H9 (cell line): ENCODE measurements around the gene PTP4A1. TPM values are rescaled to one million over a fixed set of nuclear protein-coding genes. Genes with fewer than 3 reads are reported as not detected.

Source experiments
- DNase-seq: peaks from one replicate; pipeline ENCODE4 v3.0.0-alpha.2; 2017
- H2AFZ ChIP-seq: one replicate; pipeline ENCODE4 v1.6.1; 2013; ENCODE audit warnings: mild to moderate bottlenecking, low read length, control low read depth, moderate library complexity
- H2AK5ac ChIP-seq: 2 replicates; pipeline ENCODE4 v1.6.1; 2013; ENCODE audit warnings: low read length, control low read depth, mixed read lengths; ENCODE audit not compliant: insufficient read length
- H2BK120ac ChIP-seq: one replicate; pipeline ENCODE4 v1.6.1; 2013; ENCODE audit warnings: low read depth, mild to moderate bottlenecking, low read length, control low read depth, inconsistent platforms; ENCODE audit not compliant: poor library complexity, severe bottlenecking
- H2BK12ac ChIP-seq: 2 replicates; pipeline ENCODE4 v1.6.1; 2013; ENCODE audit warnings: low read length, control low read depth, mixed read lengths, low read depth; ENCODE audit not compliant: insufficient read length
- H2BK15ac ChIP-seq: 2 replicates; pipeline ENCODE4 v1.6.1; 2013; ENCODE audit warnings: low read depth, low read length, control low read depth
- H2BK20ac ChIP-seq: one replicate; pipeline ENCODE4 v1.6.1; 2013; ENCODE audit warnings: low read depth, mild to moderate bottlenecking, low read length, control low read depth, inconsistent platforms; ENCODE audit not compliant: poor library complexity, severe bottlenecking
- H2BK5ac ChIP-seq: 2 replicates; pipeline ENCODE4 v1.6.1; 2013; ENCODE audit warnings: low read length, control low read depth, mixed read lengths; ENCODE audit not compliant: insufficient read length
- H3K14ac ChIP-seq: 2 replicates; pipeline ENCODE4 v1.6.1; 2013; ENCODE audit warnings: low read length, control low read depth; ENCODE audit not compliant: insufficient read depth
- H3K18ac ChIP-seq: 2 replicates; pipeline ENCODE4 v1.6.1; 2013; ENCODE audit warnings: low read depth, mild to moderate bottlenecking, mixed read lengths, low read length, control low read depth; ENCODE audit not compliant: insufficient read length
- H3K23ac ChIP-seq: 2 replicates; pipeline ENCODE4 v1.6.1; 2013; ENCODE audit warnings: low read length, control low read depth, mixed read lengths, low read depth; ENCODE audit not compliant: insufficient read length
- H3K23me2 ChIP-seq: 2 replicates; pipeline ENCODE4 v1.6.1; 2013; ENCODE audit warnings: low read depth, mild to moderate bottlenecking, mixed read lengths, low read length, control low read depth; ENCODE audit not compliant: insufficient read length, poor library complexity, severe bottlenecking
- H3K27ac ChIP-seq: 2 replicates; pipeline ENCODE4 v1.5.1; 2013; ENCODE audit warnings: low read length, control low read depth, mixed read lengths, low read depth; ENCODE audit not compliant: insufficient read length
- H3K27me3 ChIP-seq: 2 replicates; pipeline ENCODE4 v1.6.1; 2013; ENCODE audit warnings: low read length, control low read depth, inconsistent platforms; ENCODE audit not compliant: insufficient read depth
- H3K4ac ChIP-seq: 2 replicates; pipeline ENCODE4 v1.6.1; 2013; ENCODE audit warnings: low read depth, mild to moderate bottlenecking, control low read depth, inconsistent platforms, low read length, moderate library complexity
- H3K4me1 ChIP-seq: 2 replicates; pipeline ENCODE4 v1.6.1; 2013; ENCODE audit warnings: low read length, control low read depth, inconsistent platforms; ENCODE audit not compliant: insufficient read depth
- H3K4me2 ChIP-seq: 2 replicates; pipeline ENCODE4 v1.6.1; 2013; ENCODE audit warnings: low read length, control low read depth, mixed read lengths; ENCODE audit not compliant: insufficient read length, insufficient read depth
- H3K56ac ChIP-seq: 2 replicates; pipeline ENCODE4 v1.6.1; 2013; ENCODE audit warnings: low read depth, mild to moderate bottlenecking, mixed read lengths, low read length, control low read depth; ENCODE audit not compliant: insufficient read length
- H3K79me1 ChIP-seq: 2 replicates; pipeline ENCODE4 v1.6.1; 2013; ENCODE audit warnings: low read depth, mild to moderate bottlenecking, moderate library complexity, low read length, control low read depth, inconsistent platforms; ENCODE audit not compliant: insufficient read depth, poor library complexity, severe bottlenecking
- H3K79me2 ChIP-seq: 2 replicates; pipeline ENCODE4 v1.6.1; 2013; ENCODE audit warnings: low read length, control low read depth, inconsistent platforms; ENCODE audit not compliant: insufficient read depth
- H3K9ac ChIP-seq: 2 replicates; pipeline ENCODE4 v1.6.1; 2013; ENCODE audit warnings: low read length, control low read depth, mixed read lengths; ENCODE audit not compliant: insufficient read length; ENCODE audit errors: extremely low read depth
- H3K9me3 ChIP-seq: one replicate; pipeline ENCODE4 v1.6.1; 2013; ENCODE audit warnings: low read depth, low read length, inconsistent platforms; ENCODE audit not compliant: control insufficient read depth
- H3T11ph ChIP-seq: one replicate; pipeline ENCODE4 v1.6.1; 2013; ENCODE audit warnings: mild to moderate bottlenecking, low read length, control low read depth, inconsistent platforms
- H4K20me1 ChIP-seq: one replicate; pipeline ENCODE4 v1.6.1; 2013; ENCODE audit not compliant: control insufficient read depth, insufficient read length, insufficient read depth
- H4K5ac ChIP-seq: 2 replicates; pipeline ENCODE4 v1.6.1; 2013; ENCODE audit warnings: low read depth, mild to moderate bottlenecking, mixed read lengths, low read length, control low read depth; ENCODE audit not compliant: insufficient read length
- H4K8ac ChIP-seq: replicated peaks from 2 replicates; pipeline ENCODE4 v1.6.1; 2013; ENCODE audit warnings: low read length, control low read depth, mixed read lengths, low read depth; ENCODE audit not compliant: insufficient read length
- H4K91ac ChIP-seq: 2 replicates; pipeline ENCODE4 v1.6.1; 2013; ENCODE audit warnings: low read depth, mild to moderate bottlenecking, moderate library complexity, mixed read lengths, low read length, control low read depth; ENCODE audit not compliant: insufficient read length
- H3K27ac Mint-ChIP-seq, 3 experiments: 2 replicates in 2 of 3; 3 replicates in 1 of 3; pipeline ENCODE4 v1.8.0; 2020 to 2021; ENCODE audit warnings: mixed read lengths in 3 of 3, mild to moderate bottlenecking in 1 of 3, moderate library complexity in 1 of 3
- H3K27me3 Mint-ChIP-seq: 2 replicates; pipeline ENCODE4 v1.8.0; 2021; ENCODE audit warnings: low read depth, mild to moderate bottlenecking, moderate library complexity, mixed read lengths
- H3K36me3 Mint-ChIP-seq, 3 experiments: 2 replicates in 2 of 3; 3 replicates in 1 of 3; pipeline ENCODE4 v1.8.0; 2020 to 2021; ENCODE audit warnings: low read depth in 3 of 3, mixed read lengths in 3 of 3; ENCODE audit not compliant: insufficient read depth in 1 of 3
- H3K4me1 Mint-ChIP-seq, 2 experiments: 2 replicates each; pipeline ENCODE4 v1.8.0; 2020; ENCODE audit warnings: mixed read lengths in 2 of 2
- H3K4me3 Mint-ChIP-seq, 2 experiments: 2 replicates in 1 of 2; 3 replicates in 1 of 2; pipeline ENCODE4 v1.8.0; 2020 to 2021; ENCODE audit warnings: mild to moderate bottlenecking in 2 of 2, mixed read lengths in 2 of 2, moderate library complexity in 1 of 2
- H3K9me3 Mint-ChIP-seq, 2 experiments: 2 replicates in 1 of 2; 3 replicates in 1 of 2; pipeline ENCODE4 v1.8.0; 2020; ENCODE audit warnings: mild to moderate bottlenecking in 2 of 2, mixed read lengths in 2 of 2, moderate library complexity in 1 of 2
- WGBS: extraction: QIAGEN DNeasy Blood & Tissue Kit; methylation state at CpG from one replicate; pipeline ENCODE4 v1.1.7; 2013; ENCODE audit warnings: missing lambda C conversion rate, low lambda C conversion rate, mixed read lengths; ENCODE audit not compliant: insufficient read length; ENCODE audit errors: extremely low coverage; 5-methylcytosine and 5-hydroxymethylcytosine counted together
- total RNA-seq: library from RNA; stranded (reverse); gene quantifications from 2 replicates; pipeline ENCODE4 v1.2.1, GENCODE V29; 2021
- TF ChIP-seq, protein P1 (sequence below): fragments of 200-600 bp; sonication (generic); conservative IDR thresholded peaks from 3 replicates; pipeline ENCODE4 v1.8.0; 2021; ENCODE audit warnings: antibody characterized with exemption, mild to moderate bottlenecking

Gene PTP4A1
- total RNA-seq, 1 experiment from 2014 or later: 85.9 TPM

DNA sequence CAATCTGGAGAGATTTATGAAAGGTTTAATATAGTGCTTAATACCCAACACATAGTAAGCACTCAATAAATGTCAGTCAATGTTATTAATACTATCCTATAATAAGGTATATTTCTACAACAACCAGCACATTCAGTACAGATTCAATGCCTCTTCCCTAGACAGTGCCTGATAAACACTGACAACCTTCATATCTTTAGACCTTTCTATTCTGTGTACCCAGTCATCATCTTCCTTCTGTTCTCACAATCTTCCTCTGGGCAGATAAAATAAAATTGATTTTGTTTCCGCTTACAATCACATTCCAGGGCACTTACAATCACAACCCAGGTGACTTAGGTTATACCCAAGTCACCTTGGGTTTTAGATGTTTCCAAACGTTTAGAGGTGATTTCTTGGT lies 11.0 kb upstream of the PTP4A1 start:
- H3K4me3 Mint-ChIP-seq: no peak overlapping the region
- no peak overlapping the region for H2AK5ac ChIP-seq
- H2AFZ ChIP-seq: no peak overlapping the region
- H4K8ac ChIP-seq: no peak overlapping the region
- H3K27me3 Mint-ChIP-seq: no peaks in the 10 kb centered on the region
- TF ChIP-seq, protein P1, sequence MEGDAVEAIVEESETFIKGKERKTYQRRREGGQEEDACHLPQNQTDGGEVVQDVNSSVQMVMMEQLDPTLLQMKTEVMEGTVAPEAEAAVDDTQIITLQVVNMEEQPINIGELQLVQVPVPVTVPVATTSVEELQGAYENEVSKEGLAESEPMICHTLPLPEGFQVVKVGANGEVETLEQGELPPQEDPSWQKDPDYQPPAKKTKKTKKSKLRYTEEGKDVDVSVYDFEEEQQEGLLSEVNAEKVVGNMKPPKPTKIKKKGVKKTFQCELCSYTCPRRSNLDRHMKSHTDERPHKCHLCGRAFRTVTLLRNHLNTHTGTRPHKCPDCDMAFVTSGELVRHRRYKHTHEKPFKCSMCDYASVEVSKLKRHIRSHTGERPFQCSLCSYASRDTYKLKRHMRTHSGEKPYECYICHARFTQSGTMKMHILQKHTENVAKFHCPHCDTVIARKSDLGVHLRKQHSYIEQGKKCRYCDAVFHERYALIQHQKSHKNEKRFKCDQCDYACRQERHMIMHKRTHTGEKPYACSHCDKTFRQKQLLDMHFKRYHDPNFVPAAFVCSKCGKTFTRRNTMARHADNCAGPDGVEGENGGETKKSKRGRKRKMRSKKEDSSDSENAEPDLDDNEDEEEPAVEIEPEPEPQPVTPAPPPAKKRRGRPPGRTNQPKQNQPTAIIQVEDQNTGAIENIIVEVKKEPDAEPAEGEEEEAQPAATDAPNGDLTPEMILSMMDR: no peak
- no peak overlapping the region for H3K4me2 ChIP-seq
- H3K9me3 ChIP-seq: no peaks in the 10 kb centered on the region
- H2BK120ac ChIP-seq: no peak overlapping the region
- no peak overlapping the region for H2BK5ac ChIP-seq
- H3K4me1 Mint-ChIP-seq: peaks cover 5% of the 10 kb centered on the region in 2 experiments
- no peak overlapping the region for H2BK12ac ChIP-seq
- no peaks in the 10 kb centered on the region for H3K36me3 Mint-ChIP-seq
- H3T11ph ChIP-seq: no peak overlapping the region
- no peaks in the 10 kb centered on the region for H3K79me2 ChIP-seq
- DNase-seq: no peak
- H4K91ac ChIP-seq: no peak overlapping the region
- H3K23ac ChIP-seq: no peak overlapping the region
- no peaks in the 10 kb centered on the region for H3K23me2 ChIP-seq
- H2BK20ac ChIP-seq: no peak overlapping the region
- no peaks in the 10 kb centered on the region for H3K27me3 ChIP-seq
- no peaks in the 10 kb centered on the region for H4K20me1 ChIP-seq
- H4K5ac ChIP-seq: no peak overlapping the region
- no peak overlapping the region for H3K14ac ChIP-seq
- peaks cover 4% of the 10 kb centered on the region; the same call in 1 of the 2 replicates for H3K4me1 ChIP-seq
- WGBS: no CpG with 5 or more reads among the region's 2 CpGs
- H3K9me3 Mint-ChIP-seq: no peaks in the 10 kb centered on the region
- H2BK15ac ChIP-seq: no peak overlapping the region
- H3K9ac ChIP-seq: no peak overlapping the region
- no peak overlapping the region for H3K18ac ChIP-seq
- no peak overlapping the region for H3K27ac ChIP-seq
- H3K27ac Mint-ChIP-seq: no peak overlapping the region
- no peaks in the 10 kb centered on the region for H3K79me1 ChIP-seq
- H3K4ac ChIP-seq: no peak overlapping the region
- H3K56ac ChIP-seq: no peak overlapping the region
